ENCODE results near the gene VPS13D. TPM values are rescaled to one million over a fixed set of nuclear protein-coding genes. Genes with fewer than 3 reads are reported as not detected.

The VPS13D gene
- total RNA-seq, 1 experiment from 2014 or later: 20.2 TPM

GRCh38 chr1:12554521-12555305, 324.9 kb downstream of the VPS13D start:
- H4K8ac ChIP-seq (replicated peaks; ENCODE audit: insufficient read length, low read depth, low read length): no peak overlapping the region
- no peaks in the 10 kb centered on the region for H3K79me1 ChIP-seq (ENCODE audit: insufficient read depth, low read depth, low read length, poor library complexity, severe bottlenecking)
- no peak overlapping the region for H3K9ac ChIP-seq (ENCODE audit: extremely low read depth, insufficient read length, low read length)
- no peak overlapping the region for H2BK5ac ChIP-seq (ENCODE audit: insufficient read length, low read length)
- H3K14ac ChIP-seq (ENCODE audit: insufficient read depth, low read length): no peak overlapping the region
- no peaks in the 10 kb centered on the region for H4K20me1 ChIP-seq (ENCODE audit: control insufficient read depth, insufficient read depth, insufficient read length)
- H3K4me2 ChIP-seq (ENCODE audit: insufficient read depth, insufficient read length, low read length): no peak overlapping the region
- no peak overlapping the region for H2BK12ac ChIP-seq (ENCODE audit: insufficient read length, low read depth, low read length)
- no peak overlapping the region for H3K27ac Mint-ChIP-seq
- no peak for TF ChIP-seq CTCF (conservative IDR thresholded peaks at IDR 0.05)
- peaks cover 12% of the 10 kb centered on the region in 2 experiments for H3K9me3 Mint-ChIP-seq
- no peaks in the 10 kb centered on the region for H3K9me3 ChIP-seq (ENCODE audit: control insufficient read depth, low read depth, low read length)
- no peak overlapping the region for H2AK5ac ChIP-seq (ENCODE audit: insufficient read length, low read length)
- no peak overlapping the region for H3K4me3 Mint-ChIP-seq
- peaks cover 6% of the 10 kb centered on the region for H3K27me3 Mint-ChIP-seq (ENCODE audit: low read depth)
- no peaks in the 10 kb centered on the region for H3K27me3 ChIP-seq (ENCODE audit: insufficient read depth, low read length)
- no peak overlapping the region for H2BK15ac ChIP-seq (ENCODE audit: low read depth, low read length)
- H3K4me1 ChIP-seq (ENCODE audit: insufficient read depth, low read length): no peaks in the 10 kb centered on the region
- no peak overlapping the region for H3K27ac ChIP-seq (ENCODE audit: insufficient read length, low read depth, low read length)
- no peaks in the 10 kb centered on the region for H3K79me2 ChIP-seq (ENCODE audit: insufficient read depth, low read length)
- no peak overlapping the region for H3K18ac ChIP-seq (ENCODE audit: insufficient read length, low read depth, low read length)
- no peaks in the 10 kb centered on the region for H3K23me2 ChIP-seq (ENCODE audit: insufficient read length, low read depth, low read length, poor library complexity, severe bottlenecking)
- no peak for DNase-seq
- H3K56ac ChIP-seq (ENCODE audit: insufficient read length, low read depth, low read length): no peak overlapping the region
- no peak overlapping the region for H2AFZ ChIP-seq (ENCODE audit: low read length)
- H3K4me1 Mint-ChIP-seq: peaks cover 17 to 32% of the 10 kb centered on the region in 2 experiments
- no CpG with 5 or more reads among the region's 18 CpGs for WGBS (ENCODE audit: extremely low coverage, insufficient read length, low lambda C conversion rate)
- no peak overlapping the region for H3K23ac ChIP-seq (ENCODE audit: insufficient read length, low read depth, low read length)
- no peak overlapping the region for H2BK120ac ChIP-seq (ENCODE audit: low read depth, low read length, poor library complexity, severe bottlenecking)
- peaks cover 2 to 21% (median 3%) of the 10 kb centered on the region in 3 experiments; a peak in 6 of 7 replicates for H3K36me3 Mint-ChIP-seq (ENCODE audit: insufficient read depth in 1 of 3, low read depth in 3 of 3)
- H3T11ph ChIP-seq (ENCODE audit: low read length): no peak overlapping the region
- no peak overlapping the region for H2BK20ac ChIP-seq (ENCODE audit: low read depth, low read length, poor library complexity, severe bottlenecking)
- no peak overlapping the region for H4K91ac ChIP-seq (ENCODE audit: insufficient read length, low read depth, low read length)
- no peak overlapping the region for H4K5ac ChIP-seq (ENCODE audit: insufficient read length, low read depth, low read length)
- no peak overlapping the region for H3K4ac ChIP-seq (ENCODE audit: low read depth, low read length)

All from H9 (cell line).